ENCODE measurements around the gene LCN12.
A peak's percentile ranks its signal among the peaks of the same experiment; 100 is the strongest.

The LCN12 gene

DNA sequence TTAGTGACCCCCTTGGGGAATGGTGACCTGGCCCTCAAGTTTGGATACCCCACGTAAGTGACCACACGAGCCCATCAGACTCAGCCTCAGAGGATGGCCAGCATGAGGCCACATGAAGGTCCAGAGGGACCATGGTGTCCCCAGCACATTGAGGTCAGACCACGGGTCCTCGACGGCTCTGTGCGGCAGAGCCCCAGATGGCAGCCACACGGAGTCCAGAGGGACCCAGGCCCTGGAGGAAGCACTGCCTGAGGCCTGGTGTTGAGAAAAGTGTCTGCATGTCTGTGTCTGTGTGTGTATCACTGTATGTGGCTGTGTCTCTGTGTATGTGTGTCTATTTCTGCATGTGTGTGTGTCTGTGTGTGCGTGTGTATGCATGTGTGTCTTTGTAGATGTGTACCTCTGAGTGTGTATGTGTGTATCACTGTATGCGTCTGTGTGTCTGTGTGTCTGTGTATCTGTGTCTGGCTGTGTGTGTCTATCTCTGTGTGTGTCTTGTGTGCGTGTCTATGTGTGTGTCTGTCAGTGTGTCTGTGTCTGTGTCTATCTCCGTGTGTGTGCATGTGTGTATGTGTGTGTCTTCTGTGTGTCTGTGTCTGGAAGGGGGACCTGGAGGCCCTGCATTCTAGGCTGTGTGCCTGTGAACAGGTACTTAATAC, 31.7 kb downstream of the LCN12 start:
- TF ChIP-seq POLR2A (IDR thresholded peaks at IDR 0.05; ENCODE audit: low read depth, low read length) (no peak), PAX5 (IDR thresholded peaks at IDR 0.05; ENCODE audit: insufficient read depth, low read length, severe bottlenecking) (no peak), TAF1 (IDR thresholded peaks at IDR 0.05; ENCODE audit: low read depth, low read length) (no peak), SPI1 (IDR thresholded peaks at IDR 0.05; ENCODE audit: low read depth, low read length) (no peak), POLR2AphosphoS5 (IDR thresholded peaks at IDR 0.05; ENCODE audit: low read depth, low read length) (no peak), POU2F2 (IDR thresholded peaks at IDR 0.05; ENCODE audit: low read depth, low read length) (no peak)
- no peak for DNase-seq (ENCODE audit: insufficient read length, low spot score)
- FAIRE-seq, result peak; percentile 54

DNA sequence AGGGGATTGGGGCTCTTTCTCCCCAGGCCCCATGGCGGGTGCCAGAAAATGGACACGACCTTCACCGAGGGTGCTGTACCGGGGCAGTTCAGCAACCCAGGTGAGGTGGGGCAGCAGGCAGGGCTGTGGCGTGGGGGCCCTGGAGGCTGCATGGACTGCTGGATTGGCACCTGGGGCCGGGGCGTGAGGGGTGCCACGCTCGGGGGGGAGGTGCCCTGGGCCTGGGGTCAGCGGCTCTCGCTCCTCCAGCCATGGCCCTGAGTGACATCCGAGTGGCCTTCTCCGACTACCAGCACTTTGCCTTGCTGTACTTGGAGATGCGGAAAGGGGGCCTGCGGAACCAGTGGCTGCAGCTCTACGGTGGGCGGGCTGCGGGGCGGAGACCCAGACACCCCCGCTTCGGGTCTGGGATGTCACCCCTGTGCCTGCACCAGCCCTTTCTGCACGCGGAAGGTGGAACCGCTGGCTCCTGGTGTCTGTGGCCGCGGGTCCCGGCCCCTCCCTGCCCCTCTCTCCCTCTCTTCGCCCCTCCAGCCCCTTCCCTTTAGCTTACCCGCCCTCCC, 32.5 kb downstream of the LCN12 start:
- DNase-seq (ENCODE audit: insufficient read length, low spot score), result no peak
- no peak for FAIRE-seq
- TF ChIP-seq POU2F2 (IDR thresholded peaks at IDR 0.05; ENCODE audit: low read depth, low read length) (no peak), SPI1 (IDR thresholded peaks at IDR 0.05; ENCODE audit: low read depth, low read length) (no peak), POLR2A (IDR thresholded peaks at IDR 0.05; ENCODE audit: low read depth, low read length) (no peak), TAF1 (IDR thresholded peaks at IDR 0.05; ENCODE audit: low read depth, low read length) (no peak), PAX5 (IDR thresholded peaks at IDR 0.05; ENCODE audit: insufficient read depth, low read length, severe bottlenecking) (no peak), POLR2AphosphoS5 (IDR thresholded peaks at IDR 0.05; ENCODE audit: low read depth, low read length) (no peak)

DNA sequence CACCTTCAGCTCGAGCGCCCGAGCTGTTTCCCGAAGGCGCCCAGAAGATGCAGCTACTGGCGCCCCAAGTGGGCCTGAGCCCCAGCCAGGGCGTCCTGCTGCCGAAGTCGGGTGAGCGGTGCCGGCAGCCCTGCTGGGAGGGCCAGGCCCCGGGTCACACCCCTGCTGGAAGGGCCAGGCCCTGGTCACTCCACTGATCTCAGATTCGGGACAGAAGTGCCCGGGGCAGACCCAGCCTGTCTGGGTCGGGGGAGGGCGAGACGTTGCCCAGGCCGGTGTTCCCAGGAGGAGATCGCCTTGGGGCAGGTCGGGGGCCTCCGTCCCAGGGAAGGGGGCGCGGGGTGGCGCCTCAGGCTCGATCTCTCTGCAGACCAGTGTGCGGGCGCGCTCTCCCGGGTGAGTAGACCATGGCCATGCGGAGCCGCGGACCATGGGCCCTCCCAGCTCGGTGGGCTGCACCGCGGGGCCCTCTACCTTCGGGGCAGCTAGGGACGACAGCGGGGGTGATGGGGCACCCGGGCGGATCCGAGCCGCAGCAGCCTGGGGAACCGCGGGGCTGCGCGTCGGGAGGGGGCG, 33.0 kb downstream of the LCN12 start:
- FAIRE-seq (no peak), DNase-seq (ENCODE audit: insufficient read length, low spot score) (no peak)
- TF ChIP-seq POU2F2 (IDR thresholded peaks at IDR 0.05; ENCODE audit: low read depth, low read length), result no peak
- no peak for TF ChIP-seq PAX5 (IDR thresholded peaks at IDR 0.05; ENCODE audit: insufficient read depth, low read length, severe bottlenecking)
- TF ChIP-seq POLR2A (IDR thresholded peaks at IDR 0.05; ENCODE audit: low read depth, low read length), result no peak
- no peak for TF ChIP-seq POLR2AphosphoS5 (IDR thresholded peaks at IDR 0.05; ENCODE audit: low read depth, low read length)
- no peak for TF ChIP-seq SPI1 (IDR thresholded peaks at IDR 0.05; ENCODE audit: low read depth, low read length)
- no peak for TF ChIP-seq TAF1 (IDR thresholded peaks at IDR 0.05; ENCODE audit: low read depth, low read length)

DNA sequence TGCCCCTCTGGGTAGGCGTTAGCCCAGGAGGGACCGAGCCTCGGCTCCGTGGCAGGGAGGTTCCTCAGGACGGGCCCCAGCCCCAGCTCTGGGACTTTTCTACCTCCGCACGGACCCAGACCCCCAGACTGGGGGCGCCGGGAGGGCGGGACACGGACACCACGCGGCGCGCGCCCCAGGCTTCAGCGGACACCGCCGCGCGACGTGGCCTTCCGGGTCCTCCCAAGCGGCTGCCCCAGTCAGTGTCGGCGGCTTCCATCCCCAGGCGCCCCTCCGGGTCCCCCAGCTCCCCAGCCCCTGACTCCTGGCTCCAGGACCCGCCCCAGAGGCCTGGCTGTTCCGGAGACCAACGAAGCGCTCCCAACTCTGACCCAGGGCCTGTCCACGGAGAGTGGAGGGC, 33.8 kb downstream of the LCN12 start:
- no peak for TF ChIP-seq TAF1 (IDR thresholded peaks at IDR 0.05; ENCODE audit: low read depth, low read length)
- no peak for TF ChIP-seq POU2F2 (IDR thresholded peaks at IDR 0.05; ENCODE audit: low read depth, low read length)
- TF ChIP-seq POLR2AphosphoS5 (IDR thresholded peaks at IDR 0.05; ENCODE audit: low read depth, low read length), result no peak
- TF ChIP-seq SPI1 (IDR thresholded peaks at IDR 0.05; ENCODE audit: low read depth, low read length), result no peak
- no peak for TF ChIP-seq PAX5 (IDR thresholded peaks at IDR 0.05; ENCODE audit: insufficient read depth, low read length, severe bottlenecking)
- no peak for TF ChIP-seq POLR2A (IDR thresholded peaks at IDR 0.05; ENCODE audit: low read depth, low read length)
- DNase-seq (ENCODE audit: insufficient read length, low spot score) (no peak), FAIRE-seq (no peak)

DNA sequence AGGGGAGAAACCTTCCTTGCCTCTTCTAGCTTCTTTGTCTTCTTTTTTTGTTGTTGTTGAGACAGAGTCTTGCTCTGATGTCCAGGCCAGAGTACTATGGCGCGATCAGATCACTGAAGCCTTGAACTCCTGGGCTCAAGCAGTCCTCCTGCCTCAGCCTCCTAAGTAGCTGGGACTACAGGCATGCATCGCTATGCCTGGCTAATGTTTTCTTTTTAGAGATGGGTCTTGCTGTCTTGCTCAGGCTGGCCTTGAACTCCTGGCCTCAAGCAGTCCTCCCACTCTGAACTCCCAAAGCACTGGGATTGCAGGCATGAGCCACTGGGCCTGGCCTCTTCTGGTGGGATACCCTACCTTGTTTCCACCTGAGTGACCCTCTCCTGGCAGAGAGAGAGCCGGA, 36.8 kb downstream of the LCN12 start:
- TF ChIP-seq POU2F2 (IDR thresholded peaks at IDR 0.05; ENCODE audit: low read depth, low read length) (no peak), POLR2A (IDR thresholded peaks at IDR 0.05; ENCODE audit: low read depth, low read length) (no peak), TAF1 (IDR thresholded peaks at IDR 0.05; ENCODE audit: low read depth, low read length) (no peak)
- FAIRE-seq (no peak), DNase-seq (ENCODE audit: insufficient read length, low spot score) (no peak)

DNA sequence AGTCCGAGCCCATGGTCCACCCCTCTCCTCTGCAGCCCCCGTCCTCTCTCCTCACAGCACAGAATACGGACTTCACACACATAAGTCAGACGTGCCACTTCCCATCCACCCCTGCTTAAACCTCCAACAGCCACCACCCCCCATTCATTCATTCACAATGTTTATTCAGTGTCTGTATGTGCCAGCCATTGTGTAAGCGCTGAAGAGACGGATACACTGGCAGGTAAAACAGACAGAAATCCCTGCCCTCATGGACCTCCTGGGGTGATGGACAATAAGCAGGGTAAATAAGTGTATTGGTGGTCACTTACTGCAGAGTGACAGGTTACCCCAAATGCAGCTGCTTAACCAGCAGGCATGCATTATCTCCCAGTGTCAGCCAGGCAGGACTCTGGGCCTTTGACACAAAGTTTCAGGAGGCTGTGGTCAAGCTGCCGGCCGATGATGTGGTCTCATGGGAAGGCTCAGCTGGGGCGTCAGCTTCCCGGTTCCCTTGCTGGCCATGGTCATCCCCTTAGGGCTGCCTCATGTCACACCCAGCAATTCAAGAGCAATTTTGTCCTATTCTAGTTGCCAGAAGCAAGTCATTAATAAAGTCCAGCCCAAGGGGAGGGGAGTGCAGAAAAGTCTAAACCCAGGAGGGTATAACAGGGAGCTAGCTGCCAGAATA, 38.3 kb downstream of the LCN12 start:
- FAIRE-seq (no peak), DNase-seq (ENCODE audit: insufficient read length, low spot score) (no peak)
- TF ChIP-seq SPI1 (IDR thresholded peaks at IDR 0.05; ENCODE audit: low read depth, low read length), result no peak
- TF ChIP-seq POU2F2 (IDR thresholded peaks at IDR 0.05; ENCODE audit: low read depth, low read length), result no peak

DNA sequence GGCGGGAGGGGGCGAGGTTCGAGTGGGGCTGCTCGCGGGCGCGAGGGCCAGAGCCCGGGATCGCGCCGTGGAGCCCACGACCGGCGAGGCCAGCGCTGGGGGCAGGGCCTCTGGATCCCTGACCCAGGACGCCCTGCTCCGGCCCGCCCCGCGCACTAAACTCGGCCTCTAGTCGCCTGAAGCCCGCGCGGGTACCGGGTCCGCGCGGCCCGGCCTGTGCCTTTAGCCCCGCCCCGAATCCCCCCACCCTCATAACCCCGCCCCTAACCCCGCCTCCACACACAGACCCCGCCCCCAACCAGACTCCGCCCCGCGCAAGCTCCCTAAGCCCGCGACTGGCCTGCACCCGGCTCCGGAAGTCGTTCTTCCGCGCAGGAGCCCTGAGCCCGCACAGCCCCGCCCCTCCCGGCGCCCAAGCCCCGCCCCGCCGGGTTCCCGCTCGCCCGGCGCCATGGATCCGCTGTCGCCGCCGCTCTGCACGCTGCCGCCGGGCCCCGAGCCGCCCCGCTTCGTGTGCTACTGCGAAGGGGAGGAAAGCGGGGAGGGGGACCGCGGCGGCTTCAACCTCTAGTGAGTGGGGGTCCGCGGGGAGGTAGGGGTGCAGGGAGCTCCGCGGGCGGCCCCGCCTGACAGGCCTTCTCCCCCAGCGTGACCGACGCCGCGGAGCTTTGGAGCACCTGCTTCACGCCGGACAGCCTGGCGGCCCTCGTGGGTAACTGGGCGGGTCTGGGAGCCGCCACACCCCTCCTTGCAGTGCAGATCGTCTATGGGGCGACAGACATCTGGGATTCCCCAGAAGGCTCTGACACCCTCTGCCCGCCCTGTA, 40.1 kb downstream of the LCN12 start, which contains the start of gene PAXX:
PAXX (plus strand) TSS at position 430 of the 826 bp plus-strand sequence; CDS start at position 452, 22 bp downstream.
- FAIRE-seq, result peak; percentile 95
- DNase-seq (ENCODE audit: insufficient read length, low spot score), result peak; percentile 99
- TF ChIP-seq TAF1 (IDR thresholded peaks at IDR 0.05; ENCODE audit: low read depth, low read length) (no peak), POLR2A (IDR thresholded peaks at IDR 0.05; ENCODE audit: low read depth, low read length) (0 out of 2 replicates have a peak, but pooled peaks have one; percentile 19)

DNA sequence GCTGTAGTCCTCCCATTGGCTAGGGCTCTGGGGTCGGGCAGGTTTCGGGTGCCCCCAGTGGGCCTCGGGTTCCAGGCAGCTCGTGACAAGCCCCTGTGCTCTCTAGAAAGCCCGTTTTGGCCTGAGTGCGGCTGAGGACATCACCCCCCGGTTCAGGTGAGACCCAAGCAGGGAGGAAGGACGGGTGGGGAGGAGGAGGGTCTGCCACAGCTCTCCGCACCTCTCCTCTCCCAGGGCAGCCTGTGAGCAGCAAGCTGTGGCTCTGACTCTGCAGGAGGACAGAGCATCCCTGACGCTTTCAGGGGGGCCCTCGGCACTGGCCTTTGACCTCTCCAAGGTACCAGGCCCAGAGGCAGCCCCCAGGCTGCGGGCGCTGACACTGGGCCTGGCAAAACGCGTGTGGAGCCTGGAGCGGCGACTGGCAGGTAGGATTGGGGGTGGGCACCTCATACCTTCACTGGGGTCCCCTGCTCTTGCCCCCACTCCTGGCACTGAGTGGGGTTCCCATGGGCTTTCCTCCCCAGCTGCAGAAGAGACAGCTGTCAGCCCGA, 40.8 kb downstream of the LCN12 start:
- DNase-seq (ENCODE audit: insufficient read length, low spot score), result no peak
- TF ChIP-seq POU2F2 (IDR thresholded peaks at IDR 0.05; ENCODE audit: low read depth, low read length), result no peak
- no peak for TF ChIP-seq POLR2A (IDR thresholded peaks at IDR 0.05; ENCODE audit: low read depth, low read length)
- TF ChIP-seq PAX5 (IDR thresholded peaks at IDR 0.05; ENCODE audit: insufficient read depth, low read length, severe bottlenecking), result no peak
- no peak for TF ChIP-seq TAF1 (IDR thresholded peaks at IDR 0.05; ENCODE audit: low read depth, low read length)
- TF ChIP-seq SPI1 (IDR thresholded peaks at IDR 0.05; ENCODE audit: low read depth, low read length), result no peak
- TF ChIP-seq POLR2AphosphoS5 (IDR thresholded peaks at IDR 0.05; ENCODE audit: low read depth, low read length), result no peak
- FAIRE-seq, result no peak

Measured in GM12891 (cell line).